Stomach (tissue), 9 donors: ENCODE measurements around the gene POMT1. TPM values are rescaled to one million over a fixed set of nuclear protein-coding genes. Genes with fewer than 3 reads are reported as not detected.

Experiments used
- DNase-seq, 2 donors: peaks; one replicate each; pipeline versions ENCODE4 v3.0.0 to v3.0.0-alpha.2; 2013 to 2019
- H3K27ac ChIP-seq, 5 donors: fragments of 200-600 bp in 4 of 5; sonication (generic) in 4 of 5; one replicate each; pipeline ENCODE4 v1.5.1; 2013 to 2019; ENCODE audit warnings: mild to moderate bottlenecking in 1 of 5, moderate library complexity in 1 of 5
- H3K27me3 ChIP-seq, 3 donors: fragments of 200-600 bp; sonication (generic); one replicate each; pipeline ENCODE4 v1.5.1; 2017 to 2019; ENCODE audit warnings: mixed run types in 1 of 3
- H3K36me3 ChIP-seq, 4 donors: fragments of 200-600 bp; sonication (generic); 1 replicate in 3 of 4; 2 replicates in 1 of 4; pipeline ENCODE4 v1.5.1; 2016 to 2019
- H3K4me1 ChIP-seq, 4 donors: fragments of 200-600 bp; sonication (generic); one replicate each; pipeline ENCODE4 v1.5.1; 2016 to 2019
- H3K4me3 ChIP-seq, 4 donors: fragments of 200-600 bp; sonication (generic) in 3 of 4; one replicate each; pipeline ENCODE4 v1.5.1; 2016 to 2019; ENCODE audit warnings: mild to moderate bottlenecking in 1 of 4
- H3K9me3 ChIP-seq, 4 donors: fragments of 200-600 bp; sonication (generic); one replicate each; pipeline ENCODE4 v1.5.1; 2016 to 2019
- CTCF ChIP-seq, 7 experiments: fragments of 450-650 bp in 4 of 7; fragments of 200-600 bp in 3 of 7; sonication (generic) in 3 of 7; IDR thresholded peaks; one replicate each; pipeline ENCODE4 v1.5.1; 2016 to 2019; ENCODE audit warnings: antibody characterized with exemption in 7 of 7, control low read depth in 2 of 7, mild to moderate bottlenecking in 1 of 7
- EP300 ChIP-seq: sonication (generic); formaldehyde crosslinking; IDR thresholded peaks from one replicate; pipeline ENCODE4 v1.6.1; 2017; ENCODE audit warnings: antibody characterized with exemption
- POLR2A ChIP-seq, 4 donors: fragments of 450-650 bp; IDR thresholded peaks; one replicate each; pipeline ENCODE4 v1.6.1; 2016; ENCODE audit warnings: antibody characterized with exemption in 4 of 4, control low read depth in 2 of 4, mild to moderate bottlenecking in 1 of 4, moderate library complexity in 1 of 4
- POLR2AphosphoS5 ChIP-seq, 3 donors: sonication (generic); formaldehyde crosslinking; IDR thresholded peaks; one replicate each; pipeline ENCODE4 v1.6.1; 2016; ENCODE audit warnings: antibody characterized with exemption in 3 of 3
- WGBS, 5 donors: extraction: QIAGEN DNeasy Blood & Tissue Kit in 3 of 5; methylation state at CpG; one replicate each; pipeline versions ENCODE4 v1.1.5 to v1.1.7; 2013 to 2018; 5-methylcytosine and 5-hydroxymethylcytosine counted together
- intact Hi-C: fragments of 100-400 bp; cut with DNase I; formaldehyde crosslinking; loops from one replicate; pipeline ENCODE4 v1.15.1; 2023; ENCODE audit warnings: low total_unique reads
- polyA plus RNA-seq, 3 donors: library from polyadenylated mRNA; stranded (reverse); fragments of 200-250 nt; gene quantifications; one replicate each; pipeline ENCODE4 v1.2.3, GENCODE V29; 2013
- total RNA-seq, 5 donors: library from RNA; depleted of rRNA; stranded (reverse); fragments of >200 nt; gene quantifications; one replicate each; pipeline versions ENCODE4 v1.1.0 to v1.2.3, GENCODE V29; 2014 to 2016
- donor health status: healthy with polysubstance abuse.
- donor health status: Bipolar disorder and iron deficiency.
- donor health status: healthy.

The POMT1 gene
- total and polyA plus RNA-seq, 8 donors: 3.5 to 59.7 (median 16.2) TPM

- intact Hi-C loops: no loop called here
- H3K4me3 ChIP-seq: no peak overlapping the region
- H3K36me3 ChIP-seq: peaks cover 80 to 100% (median 97%) of the 10 kb centered on the region in 4 donors
- no peak overlapping the region for H3K27ac ChIP-seq
- no peaks in the 10 kb centered on the region for H3K9me3 ChIP-seq
- H3K4me1 ChIP-seq: peaks cover 0 to 6% (median 3%) of the 10 kb centered on the region in 4 donors
- H3K27me3 ChIP-seq: no peaks in the 10 kb centered on the region
- TF ChIP-seq POLR2AphosphoS5 (IDR thresholded peaks at IDR 0.05): no peak
- TF ChIP-seq POLR2A (IDR thresholded peaks at IDR 0.05): no peak
- no peak for TF ChIP-seq EP300
- no peak for TF ChIP-seq CTCF (IDR thresholded peaks at IDR 0.05)
- WGBS, 5 donors: 85 to 98% (median 94%) methylated on average over 10 of the region's 10 CpGs
- DNase-seq: no peak
These were observed 43.7 kb upstream of the POMT1 start for GRCh38 chr9:131459056-131459455.

- 80 to 100% (median 88%) methylated on average over 1 of the region's 1 CpG for WGBS, 5 donors
These were observed 41.6 kb upstream of the POMT1 start for GRCh38 chr9:131461166-131461565.

DNA sequence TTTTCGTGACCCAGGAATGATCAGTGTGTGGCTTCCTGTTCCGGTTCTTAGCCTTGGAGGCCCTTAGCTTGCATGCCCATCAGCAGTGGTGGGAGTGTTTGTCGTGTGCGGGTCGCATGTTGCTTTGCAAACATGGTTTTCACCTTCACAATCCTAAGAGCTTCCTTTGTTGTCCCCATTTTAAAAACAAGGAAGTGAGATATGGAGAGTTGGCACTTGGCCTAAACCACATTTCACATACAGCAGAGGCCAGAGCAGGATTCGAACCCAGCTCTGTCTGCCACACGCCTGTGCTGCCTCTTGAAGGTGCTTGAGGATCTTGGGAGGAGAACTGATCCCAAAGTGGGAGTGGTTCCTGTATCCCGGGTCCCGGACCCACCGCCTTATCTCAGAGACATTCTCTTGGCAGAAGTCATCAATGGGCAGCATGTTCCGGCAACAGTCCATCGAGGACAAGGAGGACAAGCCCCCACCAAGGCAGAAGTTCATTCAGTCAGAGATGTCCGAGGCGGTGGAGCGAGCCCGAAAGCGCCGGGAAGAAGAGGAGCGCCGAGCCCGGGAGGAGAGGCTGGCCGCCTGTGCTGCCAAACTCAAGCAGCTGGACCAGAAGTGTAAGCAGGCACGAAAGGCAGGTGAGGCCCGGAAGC lies 38.2 kb upstream of the POMT1 start:
- H3K27me3 ChIP-seq: no peaks in the 10 kb centered on the region
- H3K4me1 ChIP-seq: peaks cover 0 to 11% (median 6%) of the 10 kb centered on the region in 4 donors
- no peaks in the 10 kb centered on the region for H3K9me3 ChIP-seq
- no peak overlapping the region for H3K4me3 ChIP-seq
- peaks cover 75 to 100% (median 97%) of the 10 kb centered on the region in 4 donors for H3K36me3 ChIP-seq
- DNase-seq: peak in 1 of 2 donors; percentile 55
- H3K27ac ChIP-seq: peak overlapping the region in 2 of 5 donors; percentile 20 to 26
- TF ChIP-seq EP300 (no peak), POLR2A (IDR thresholded peaks at IDR 0.05) (no peak), POLR2AphosphoS5 (IDR thresholded peaks at IDR 0.05) (no peak), CTCF (IDR thresholded peaks at IDR 0.05) (no peak)
- 62 to 74% (median 71%) methylated on average over 24 of the region's 24 CpGs for WGBS, 5 donors
- intact Hi-C loops: no loop called here

More at GRCh38 chr9:131461166-131461565, 41.6 kb upstream of the POMT1 start:
- DNase-seq: no peak
- Histone ChIP-seq H3K4me1 (peaks cover 0 to 11% (median 6%) of the 10 kb centered on the region in 4 donors), H3K36me3 (peaks cover 78 to 100% (median 97%) of the 10 kb centered on the region in 4 donors), H3K4me3 (no peak overlapping the region), H3K27me3 (no peaks in the 10 kb centered on the region), H3K9me3 (no peaks in the 10 kb centered on the region), H3K27ac (no peak overlapping the region)
- intact Hi-C loops: no loop called here
- TF ChIP-seq EP300: no peak
- no peak for TF ChIP-seq CTCF (IDR thresholded peaks at IDR 0.05)
- no peak for TF ChIP-seq POLR2AphosphoS5 (IDR thresholded peaks at IDR 0.05)
- TF ChIP-seq POLR2A (IDR thresholded peaks at IDR 0.05): no peak

- DNase-seq: no peak
- TF ChIP-seq CTCF (IDR thresholded peaks at IDR 0.05) (no peak), POLR2A (IDR thresholded peaks at IDR 0.05) (no peak), EP300 (no peak), POLR2AphosphoS5 (IDR thresholded peaks at IDR 0.05) (no peak)
- no peak overlapping the region for H3K27ac ChIP-seq
- H3K4me1 ChIP-seq: peaks cover 0 to 11% (median 6%) of the 10 kb centered on the region in 4 donors
- H3K9me3 ChIP-seq: no peaks in the 10 kb centered on the region
- H3K36me3 ChIP-seq: peaks cover 73 to 100% (median 97%) of the 10 kb centered on the region in 4 donors
- intact Hi-C loops: no loop called here
- 91 to 96% (median 91%) methylated on average over 6 of the region's 6 CpGs for WGBS, 5 donors
- H3K4me3 ChIP-seq: no peak overlapping the region
- H3K27me3 ChIP-seq: no peaks in the 10 kb centered on the region
These were observed 37.3 kb upstream of the POMT1 start for GRCh38 chr9:131465401-131465800.
